Measurements from ENCODE around the gene IL2.
A peak's percentile ranks its signal among the peaks of the same experiment; 100 is the strongest.

Gene IL2

GRCh38 chr4:122481766-122482405 is 25.4 kb upstream of the IL2 start:
- Histone ChIP-seq H3K4me3 (replicated peaks; ENCODE audit: insufficient read depth, low read length) (no peak overlapping the region), H3K27me3 (ENCODE audit: insufficient read depth, poor library complexity, severe bottlenecking) (no peaks in the 10 kb centered on the region), H3K27ac (replicated peaks) (no peak overlapping the region)
- DNase-seq (ENCODE audit: low read depth in 1 of 2, low spot score in 1 of 2) = no peak
- TF ChIP-seq GABPA (IDR thresholded peaks at IDR 0.05; ENCODE audit: low read depth) (no peak), POLR2AphosphoS5 (IDR thresholded peaks at IDR 0.05; ENCODE audit: low read depth) (no peak), REST (IDR thresholded peaks at IDR 0.05; ENCODE audit: insufficient replicate concordance, low read depth) (no peak), CTCF (IDR thresholded peaks at IDR 0.05; ENCODE audit: insufficient read depth, low read length) (no peak), SPI1 (IDR thresholded peaks at IDR 0.05; ENCODE audit: borderline replicate concordance, low read depth) (no peak)

GRCh38 chr4:122480655-122481487 is 24.3 kb upstream of the IL2 start:
- Histone ChIP-seq H3K27ac (replicated peaks) (no peak overlapping the region), H3K4me3 (replicated peaks; ENCODE audit: insufficient read depth, low read length) (no peak overlapping the region), H3K27me3 (ENCODE audit: insufficient read depth, poor library complexity, severe bottlenecking) (no peaks in the 10 kb centered on the region)
- DNase-seq (ENCODE audit: low read depth in 1 of 2, low spot score in 1 of 2) = no peak
- no peak for TF ChIP-seq GABPA (IDR thresholded peaks at IDR 0.05; ENCODE audit: low read depth)
- peak; percentile 71 for TF ChIP-seq SPI1 (IDR thresholded peaks at IDR 0.05; ENCODE audit: borderline replicate concordance, low read depth)

- no peak overlapping the region for H3K27ac ChIP-seq (replicated peaks)
- H3K4me3 ChIP-seq (replicated peaks; ENCODE audit: insufficient read depth, low read length) = no peak overlapping the region
- TF ChIP-seq REST (IDR thresholded peaks at IDR 0.05; ENCODE audit: insufficient replicate concordance, low read depth) = no peak
- no peak for TF ChIP-seq SPI1 (IDR thresholded peaks at IDR 0.05; ENCODE audit: borderline replicate concordance, low read depth)
- no peak for TF ChIP-seq CTCF (IDR thresholded peaks at IDR 0.05; ENCODE audit: insufficient read depth, low read length)
- TF ChIP-seq POLR2AphosphoS5 (IDR thresholded peaks at IDR 0.05; ENCODE audit: low read depth) = no peak
- no peak for TF ChIP-seq GABPA (IDR thresholded peaks at IDR 0.05; ENCODE audit: low read depth)
- no peak for DNase-seq (ENCODE audit: low read depth in 1 of 2, low spot score in 1 of 2)
- H3K27me3 ChIP-seq (ENCODE audit: insufficient read depth, poor library complexity, severe bottlenecking) = no peaks in the 10 kb centered on the region
Observed at GRCh38 chr4:122479935-122480416, 23.5 kb upstream of the IL2 start.

- no peak for DNase-seq (ENCODE audit: low read depth in 1 of 2, low spot score in 1 of 2)
- H3K4me3 ChIP-seq (replicated peaks; ENCODE audit: insufficient read depth, low read length) = no peak overlapping the region
- no peaks in the 10 kb centered on the region for H3K27me3 ChIP-seq (ENCODE audit: insufficient read depth, poor library complexity, severe bottlenecking)
- H3K27ac ChIP-seq (replicated peaks) = no peak overlapping the region
- TF ChIP-seq POLR2AphosphoS5 (IDR thresholded peaks at IDR 0.05; ENCODE audit: low read depth) (no peak), GABPA (IDR thresholded peaks at IDR 0.05; ENCODE audit: low read depth) (no peak), CTCF (IDR thresholded peaks at IDR 0.05; ENCODE audit: insufficient read depth, low read length) (no peak), REST (IDR thresholded peaks at IDR 0.05; ENCODE audit: insufficient replicate concordance, low read depth) (no peak)
Observed at GRCh38 chr4:122476745-122477144, 20.2 kb upstream of the IL2 start.
